HuH-7.5 (cell line): ENCODE data around the gene KLHL25.

Experiments used
- DNase-seq: peaks from one replicate; pipeline ENCODE4 v3.0.0; 2011; ENCODE audit warnings: low spot score

The KLHL25 gene

DNA sequence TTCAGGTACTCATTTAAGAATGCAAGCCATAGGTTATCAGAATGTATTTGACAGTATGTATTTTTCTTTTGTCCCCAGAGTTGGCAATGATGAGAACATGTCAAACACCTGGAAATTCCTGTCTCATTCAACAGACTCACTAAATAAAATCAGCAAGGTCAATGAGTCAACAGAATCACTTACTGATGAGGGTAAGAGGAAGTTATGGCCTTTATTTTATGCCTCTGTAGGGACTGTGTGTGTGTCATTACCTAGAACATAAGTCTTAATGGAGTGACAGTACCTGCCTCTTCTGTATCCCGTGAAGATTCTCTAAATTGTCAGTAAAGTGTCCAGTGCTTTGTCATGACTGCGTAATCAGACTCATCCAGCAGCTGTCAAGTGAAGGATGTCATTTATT, 77.5 kb downstream of the KLHL25 start:
- DNase-seq, result no peak

DNA sequence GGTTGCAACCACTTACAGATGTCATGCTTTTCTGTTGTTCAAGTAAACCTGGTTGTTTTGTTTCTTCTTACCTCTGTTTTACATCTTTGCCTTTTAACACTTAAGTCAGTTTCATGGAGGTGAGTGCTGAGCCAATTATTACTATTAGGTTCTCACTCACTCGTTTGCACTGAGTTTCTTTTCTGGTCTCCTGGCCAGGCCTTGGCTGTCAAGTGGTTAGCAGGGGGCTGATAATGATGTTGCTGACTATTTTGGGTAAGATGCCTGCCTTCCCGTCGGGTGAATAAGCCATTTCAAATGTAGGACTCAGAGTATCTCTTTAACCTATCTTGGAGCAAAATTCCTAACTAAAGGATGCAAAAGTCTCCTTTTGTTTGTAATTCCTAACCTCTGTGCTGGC, 78.5 kb downstream of the KLHL25 start:
- no peak for DNase-seq

DNA sequence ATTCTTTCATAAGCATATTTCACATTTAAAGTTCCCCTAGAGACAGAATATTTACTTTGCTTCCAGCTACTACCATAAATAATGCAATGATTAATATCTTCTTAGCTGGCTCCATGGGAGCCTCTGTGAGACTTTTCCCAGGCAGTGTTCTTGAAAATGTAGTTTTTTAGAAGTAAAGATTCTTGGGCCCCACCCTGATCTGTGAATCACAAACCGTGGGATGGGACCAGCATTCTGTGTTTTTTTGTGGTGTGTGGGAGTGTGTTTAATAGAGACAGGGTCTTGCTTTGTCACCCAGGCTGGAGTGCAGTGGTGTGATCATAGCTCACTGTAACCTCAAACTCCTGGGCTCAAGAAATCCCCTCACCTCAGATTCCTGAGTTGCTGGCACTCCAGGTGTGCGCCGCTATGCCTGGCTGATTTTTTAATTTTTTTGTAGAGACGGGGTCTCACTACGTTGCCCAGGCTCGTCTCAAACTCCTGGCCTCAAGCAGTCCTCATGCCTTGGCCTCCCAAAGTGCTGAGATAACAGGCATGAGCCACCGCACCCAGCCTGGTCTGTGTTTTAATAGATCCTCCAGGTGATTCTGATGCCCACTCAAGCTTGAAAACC, 83.0 kb downstream of the KLHL25 start:
- no peak for DNase-seq

DNA sequence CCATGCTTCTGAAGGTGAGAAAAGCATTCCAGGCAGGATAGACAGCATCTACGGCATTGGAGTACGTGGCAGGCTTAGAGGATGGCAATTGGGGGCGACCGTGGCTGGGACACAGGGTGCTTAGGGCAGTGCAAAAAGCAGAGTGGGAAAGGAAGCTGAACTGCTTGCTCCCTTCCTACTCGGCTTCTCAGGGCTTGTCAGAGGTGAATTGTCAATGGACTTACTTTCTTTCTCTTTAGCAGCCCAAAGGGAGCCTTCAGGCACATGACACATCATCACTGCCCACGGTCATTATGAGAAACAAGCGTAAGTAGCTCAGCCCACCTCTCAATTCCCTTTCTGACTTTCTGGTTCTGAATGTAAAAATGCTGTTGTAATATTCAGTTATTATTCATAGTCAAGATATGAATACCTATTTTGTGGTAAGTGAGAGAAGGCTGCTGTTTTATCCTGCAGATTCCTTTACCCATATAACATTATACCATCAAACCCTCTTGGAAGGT, 84.3 kb downstream of the KLHL25 start:
- DNase-seq, result no peak
